8988T (cell line): ENCODE measurements around the gene SDHC.
"Not testable (repeated sequence)": the region's sequence is repeated elsewhere in the genome, so short reads cannot be mapped to it uniquely, and the experiment has no call there.

Source experiments
- DNase-seq: peaks from one replicate; pipeline ENCODE4 v3.0.0; 2011

Gene SDHC

GRCh38 chr1:161311595-161312181 is 2.5 kb upstream of the SDHC start:
- no peak for DNase-seq

GRCh38 chr1:161313554-161314200 is 504 bp upstream of the SDHC start:
- no peak for DNase-seq

GRCh38 chr1:161315841-161316674 is 1.9 kb downstream of the SDHC start:
- not testable (repeated sequence) for DNase-seq

- no peak for DNase-seq
These were observed 9.8 kb downstream of the SDHC start for GRCh38 chr1:161324020-161324419.

- DNase-seq, result no peak
These were observed 16.2 kb downstream of the SDHC start for GRCh38 chr1:161330346-161330745.

GRCh38 chr1:161333166-161333565 is 19.0 kb downstream of the SDHC start:
- no peak for DNase-seq

GRCh38 chr1:161335796-161336195 is 21.6 kb downstream of the SDHC start:
- no peak for DNase-seq

- DNase-seq, result no peak
These were observed 28.0 kb downstream of the SDHC start for GRCh38 chr1:161342177-161342576.

- no peak for DNase-seq
These were observed 28.6 kb downstream of the SDHC start for GRCh38 chr1:161342821-161343220.

- DNase-seq, result no peak
These were observed 36.5 kb downstream of the SDHC start for GRCh38 chr1:161350671-161351070.

GRCh38 chr1:161351482-161351881 is 37.3 kb downstream of the SDHC start:
- no peak for DNase-seq

- no peak for DNase-seq
These were observed 42.9 kb downstream of the SDHC start for GRCh38 chr1:161357073-161357472.

GRCh38 chr1:161359291-161359690 is 45.1 kb downstream of the SDHC start:
- DNase-seq, result no peak

- DNase-seq, result no peak
These were observed 50.2 kb downstream of the SDHC start for GRCh38 chr1:161364332-161364731.

- DNase-seq, result no peak
These were observed 51.0 kb downstream of the SDHC start for GRCh38 chr1:161365207-161365606.

- peak; percentile 36 for DNase-seq
These were observed 53.7 kb downstream of the SDHC start, which contains the start of gene CFAP126 for GRCh38 chr1:161367684-161368400. CFAP126 (minus strand) TSS chr1:161367876; CDS start chr1:161367868, 8 bp downstream.

- DNase-seq, result no peak
These were observed 59.3 kb downstream of the SDHC start for GRCh38 chr1:161373442-161373841.

GRCh38 chr1:161374373-161374772 is 60.2 kb downstream of the SDHC start:
- no peak for DNase-seq

- DNase-seq, result no peak
These were observed 63.8 kb downstream of the SDHC start for GRCh38 chr1:161378014-161378413.

- DNase-seq, result no peak
These were observed 64.9 kb downstream of the SDHC start for GRCh38 chr1:161379071-161379470.

GRCh38 chr1:161381707-161382106 is 67.5 kb downstream of the SDHC start:
- no peak for DNase-seq

- no peak for DNase-seq
These were observed 68.2 kb downstream of the SDHC start for GRCh38 chr1:161382214-161383019.
